GM12865 (cell line): ENCODE data around the gene KRT26.

Experiments
- DNase-seq: peaks from one replicate; pipeline ENCODE4 v3.0.0; 2010; ENCODE audit warnings: low read depth
- H3K4me3 ChIP-seq: 2 replicates; pipeline ENCODE4 v1.5.1; 2011; ENCODE audit warnings: mild to moderate bottlenecking, low read depth, low read length, control low read depth
- CTCF ChIP-seq: IDR thresholded peaks from 2 replicates; pipeline ENCODE4 v1.5.1; 2011; ENCODE audit warnings: low read length, control low read depth, low read depth, inconsistent platforms; ENCODE audit not compliant: insufficient read depth; ENCODE audit errors: missing control alignments

Gene KRT26

GRCh38 chr17:40718930-40719329 is 53.1 kb downstream of the KRT26 start:
- no peak overlapping the region for H3K4me3 ChIP-seq
- TF ChIP-seq CTCF = no peak
- DNase-seq = no peak

GRCh38 chr17:40717776-40718175 is 54.2 kb downstream of the KRT26 start:
- TF ChIP-seq CTCF = no peak
- no peak for DNase-seq
- H3K4me3 ChIP-seq = no peak overlapping the region
